ENCODE results near the gene HM13.

The HM13 gene

DNA sequence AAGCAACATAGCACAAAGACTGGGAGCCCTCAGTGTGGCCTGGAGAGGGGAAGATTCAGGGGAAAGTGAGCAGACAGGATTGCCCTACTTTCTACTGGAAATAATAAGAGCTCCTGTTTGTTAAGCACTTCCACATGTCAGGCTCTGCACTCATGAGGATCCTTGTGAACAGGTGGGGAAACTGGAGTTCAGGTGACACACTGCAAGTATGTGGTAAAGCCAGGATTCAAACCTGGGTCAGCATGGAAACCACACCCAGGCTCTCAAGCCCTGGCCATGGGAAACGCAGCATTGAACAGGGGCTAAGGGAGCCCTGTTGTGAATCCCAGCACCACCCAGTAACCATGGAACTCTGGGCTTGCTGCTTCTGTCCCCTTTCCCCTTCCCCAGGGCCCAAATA is 48.0 kb downstream of the HM13 start:
- Histone ChIP-seq H3K27me3 (ENCODE audit: insufficient read depth, low read length) (no peaks in the 10 kb centered on the region), H3K27ac (ENCODE audit: low read depth, low read length) (no peak overlapping the region; the same call in 1 of the 2 replicates), H3K36me3 (ENCODE audit: insufficient read depth, low read length) (peaks cover 57% of the 10 kb centered on the region), H3K4me1 (ENCODE audit: insufficient read depth, low read length) (peaks cover 16% of the 10 kb centered on the region), H3K9me3 (ENCODE audit: insufficient read depth, low read depth, low read length) (no peaks in the 10 kb centered on the region), H3K9ac (ENCODE audit: low read depth, low read length) (no peak overlapping the region), H3K4me3 (ENCODE audit: low read length) (no peak overlapping the region)
- WGBS, result 88% methylated on average over 1 of the region's 1 CpG

GRCh38 chr20:31564284-31564683 is 50.0 kb downstream of the HM13 start:
- H3K36me3 ChIP-seq (ENCODE audit: insufficient read depth, low read length), result peaks cover 57% of the 10 kb centered on the region
- H3K4me3 ChIP-seq (ENCODE audit: low read length), result no peak overlapping the region
- H3K9me3 ChIP-seq (ENCODE audit: insufficient read depth, low read depth, low read length), result no peaks in the 10 kb centered on the region
- H3K27me3 ChIP-seq (ENCODE audit: insufficient read depth, low read length), result no peaks in the 10 kb centered on the region
- peaks cover 24% of the 10 kb centered on the region for H3K4me1 ChIP-seq (ENCODE audit: insufficient read depth, low read length)
- H3K27ac ChIP-seq (ENCODE audit: low read depth, low read length), result no peak overlapping the region
- WGBS, result 95% methylated on average over 6 of the region's 6 CpGs
- no peak overlapping the region for H3K9ac ChIP-seq (ENCODE audit: low read depth, low read length)

DNA sequence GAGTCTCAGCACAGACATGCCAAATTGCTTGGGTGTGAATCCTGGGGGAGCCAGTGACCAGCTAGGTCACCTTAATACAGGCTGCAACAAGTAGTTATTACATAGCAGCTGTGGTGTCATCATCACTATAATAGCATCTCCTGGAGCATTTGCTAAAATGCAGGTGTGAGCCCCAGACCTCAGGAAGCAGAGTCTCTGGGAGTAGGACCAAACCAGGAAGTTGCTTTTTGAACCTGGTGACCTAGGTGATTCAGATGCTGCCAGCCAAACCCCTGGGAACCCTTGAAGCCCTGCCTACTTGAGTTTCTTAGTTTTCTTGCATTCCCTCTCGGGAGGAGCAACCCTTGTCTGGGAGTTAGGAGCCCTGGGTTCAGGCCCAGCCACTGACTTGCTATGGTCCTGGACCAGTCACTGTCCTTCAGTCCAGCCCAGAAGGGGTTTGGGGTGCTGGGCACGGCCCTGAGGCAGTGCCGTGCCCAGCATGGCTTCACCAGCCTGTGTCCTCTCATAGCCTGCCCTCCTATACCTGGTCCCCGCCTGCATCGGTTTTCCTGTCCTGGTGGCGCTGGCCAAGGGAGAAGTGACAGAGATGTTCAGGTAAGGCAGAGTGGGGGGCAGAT is 51.6 kb downstream of the HM13 start:
- Histone ChIP-seq H3K4me1 (ENCODE audit: insufficient read depth, low read length) (peaks cover 22% of the 10 kb centered on the region), H3K9ac (ENCODE audit: low read depth, low read length) (no peak overlapping the region), H3K36me3 (ENCODE audit: insufficient read depth, low read length) (peaks cover 54% of the 10 kb centered on the region), H3K27ac (ENCODE audit: low read depth, low read length) (no peak overlapping the region), H3K9me3 (ENCODE audit: insufficient read depth, low read depth, low read length) (no peaks in the 10 kb centered on the region), H3K27me3 (ENCODE audit: insufficient read depth, low read length) (no peaks in the 10 kb centered on the region), H3K4me3 (ENCODE audit: low read length) (no peak overlapping the region)
- 95% methylated on average over 6 of the region's 6 CpGs for WGBS

DNA sequence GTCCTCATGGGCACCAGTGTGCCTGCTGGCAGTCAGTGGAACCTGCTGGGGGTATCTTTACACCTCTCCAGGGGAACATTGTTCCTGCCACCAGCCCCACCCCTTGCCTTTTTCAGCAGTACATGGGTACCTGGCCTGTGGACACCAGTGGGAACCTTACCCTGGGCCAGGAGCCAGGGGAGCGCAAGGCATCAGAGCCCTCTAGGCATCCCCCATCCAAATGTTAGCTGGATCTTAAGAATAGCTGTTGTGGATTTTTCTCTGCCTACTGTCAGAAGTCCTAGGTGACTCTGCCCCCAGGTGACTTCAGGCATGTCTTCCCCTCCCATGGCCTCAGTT is 52.0 kb downstream of the HM13 start:
- H3K9me3 ChIP-seq (ENCODE audit: insufficient read depth, low read depth, low read length), result no peaks in the 10 kb centered on the region
- WGBS, result 100% methylated on average over 1 of the region's 1 CpG
- no peak overlapping the region for H3K4me3 ChIP-seq (ENCODE audit: low read length)
- H3K9ac ChIP-seq (ENCODE audit: low read depth, low read length), result no peak overlapping the region
- no peak overlapping the region for H3K27ac ChIP-seq (ENCODE audit: low read depth, low read length)
- H3K4me1 ChIP-seq (ENCODE audit: insufficient read depth, low read length), result peaks cover 22% of the 10 kb centered on the region
- peaks cover 49% of the 10 kb centered on the region for H3K36me3 ChIP-seq (ENCODE audit: insufficient read depth, low read length)
- H3K27me3 ChIP-seq (ENCODE audit: insufficient read depth, low read length), result no peaks in the 10 kb centered on the region

- no peaks in the 10 kb centered on the region for H3K27me3 ChIP-seq (ENCODE audit: insufficient read depth, low read length)
- WGBS, result 70% methylated on average over 12 of the region's 14 CpGs
- peaks cover 43% of the 10 kb centered on the region for H3K36me3 ChIP-seq (ENCODE audit: insufficient read depth, low read length)
- peaks cover 22% of the 10 kb centered on the region for H3K4me1 ChIP-seq (ENCODE audit: insufficient read depth, low read length)
- H3K4me3 ChIP-seq (ENCODE audit: low read length), result no peak overlapping the region
- no peak overlapping the region for H3K27ac ChIP-seq (ENCODE audit: low read depth, low read length)
- H3K9ac ChIP-seq (ENCODE audit: low read depth, low read length), result no peak overlapping the region
- H3K9me3 ChIP-seq (ENCODE audit: insufficient read depth, low read depth, low read length), result no peaks in the 10 kb centered on the region
Measured at GRCh38 chr20:31566658-31567379, 52.6 kb downstream of the HM13 start.

DNA sequence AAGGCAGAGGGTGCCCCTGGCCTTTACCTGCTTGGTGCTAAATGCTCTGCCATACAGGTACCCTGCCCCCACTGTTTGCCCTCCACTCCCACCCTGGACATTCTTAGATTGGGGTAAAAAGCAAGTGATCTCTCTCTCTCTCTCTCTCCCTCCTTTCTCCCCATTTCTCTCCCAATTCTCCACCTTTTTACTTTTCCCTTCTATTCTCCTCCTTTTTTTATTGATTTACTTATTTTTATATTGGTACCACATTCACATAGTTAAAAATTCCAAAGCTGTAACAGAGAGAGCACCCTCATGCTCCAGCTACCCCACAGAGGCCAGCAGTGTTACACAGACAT is 53.1 kb downstream of the HM13 start:
- H3K9ac ChIP-seq (ENCODE audit: low read depth, low read length), result no peak overlapping the region
- peaks cover 38% of the 10 kb centered on the region for H3K36me3 ChIP-seq (ENCODE audit: insufficient read depth, low read length)
- no peak overlapping the region for H3K27ac ChIP-seq (ENCODE audit: low read depth, low read length)
- no peak overlapping the region for H3K4me3 ChIP-seq (ENCODE audit: low read length)
- peaks cover 26% of the 10 kb centered on the region for H3K4me1 ChIP-seq (ENCODE audit: insufficient read depth, low read length)
- H3K27me3 ChIP-seq (ENCODE audit: insufficient read depth, low read length), result no peaks in the 10 kb centered on the region
- no peaks in the 10 kb centered on the region for H3K9me3 ChIP-seq (ENCODE audit: insufficient read depth, low read depth, low read length)

- peak overlapping the region; percentile 11; the same call in 1 of the 2 replicates for H3K27ac ChIP-seq (ENCODE audit: low read depth, low read length)
- H3K9me3 ChIP-seq (ENCODE audit: insufficient read depth, low read depth, low read length), result no peaks in the 10 kb centered on the region
- H3K4me3 ChIP-seq (ENCODE audit: low read length), result no peak overlapping the region
- 94% methylated on average over 21 of the region's 21 CpGs for WGBS
- peaks cover 31% of the 10 kb centered on the region for H3K4me1 ChIP-seq (ENCODE audit: insufficient read depth, low read length)
- H3K36me3 ChIP-seq (ENCODE audit: insufficient read depth, low read length), result peaks cover 32% of the 10 kb centered on the region
- no peaks in the 10 kb centered on the region for H3K27me3 ChIP-seq (ENCODE audit: insufficient read depth, low read length)
- H3K9ac ChIP-seq (ENCODE audit: low read depth, low read length), result no peak overlapping the region
Measured at GRCh38 chr20:31568041-31568731, 53.9 kb downstream of the HM13 start.

- Histone ChIP-seq H3K27ac (ENCODE audit: low read depth, low read length) (peak overlapping the region; percentile 35; the same call in 1 of the 2 replicates), H3K9ac (ENCODE audit: low read depth, low read length) (no peak overlapping the region), H3K27me3 (ENCODE audit: insufficient read depth, low read length) (no peaks in the 10 kb centered on the region), H3K4me1 (ENCODE audit: insufficient read depth, low read length) (peaks cover 34% of the 10 kb centered on the region), H3K9me3 (ENCODE audit: insufficient read depth, low read depth, low read length) (no peaks in the 10 kb centered on the region), H3K4me3 (ENCODE audit: low read length) (no peak overlapping the region), H3K36me3 (ENCODE audit: insufficient read depth, low read length) (peaks cover 27% of the 10 kb centered on the region)
- WGBS, result 87% methylated on average over 5 of the region's 5 CpGs
Measured at GRCh38 chr20:31568773-31569162, 54.5 kb downstream of the HM13 start.

GRCh38 chr20:31569163-31570020 is 55.1 kb downstream of the HM13 start:
- H3K9me3 ChIP-seq (ENCODE audit: insufficient read depth, low read depth, low read length), result no peaks in the 10 kb centered on the region
- H3K27ac ChIP-seq (ENCODE audit: low read depth, low read length), result peak overlapping the region; percentile 35
- 45% methylated on average over 9 of the region's 10 CpGs for WGBS
- H3K4me3 ChIP-seq (ENCODE audit: low read length), result no peak overlapping the region
- H3K27me3 ChIP-seq (ENCODE audit: insufficient read depth, low read length), result no peaks in the 10 kb centered on the region
- H3K9ac ChIP-seq (ENCODE audit: low read depth, low read length), result no peak overlapping the region
- H3K36me3 ChIP-seq (ENCODE audit: insufficient read depth, low read length), result peaks cover 21% of the 10 kb centered on the region
- peaks cover 34% of the 10 kb centered on the region for H3K4me1 ChIP-seq (ENCODE audit: insufficient read depth, low read length)

DNA sequence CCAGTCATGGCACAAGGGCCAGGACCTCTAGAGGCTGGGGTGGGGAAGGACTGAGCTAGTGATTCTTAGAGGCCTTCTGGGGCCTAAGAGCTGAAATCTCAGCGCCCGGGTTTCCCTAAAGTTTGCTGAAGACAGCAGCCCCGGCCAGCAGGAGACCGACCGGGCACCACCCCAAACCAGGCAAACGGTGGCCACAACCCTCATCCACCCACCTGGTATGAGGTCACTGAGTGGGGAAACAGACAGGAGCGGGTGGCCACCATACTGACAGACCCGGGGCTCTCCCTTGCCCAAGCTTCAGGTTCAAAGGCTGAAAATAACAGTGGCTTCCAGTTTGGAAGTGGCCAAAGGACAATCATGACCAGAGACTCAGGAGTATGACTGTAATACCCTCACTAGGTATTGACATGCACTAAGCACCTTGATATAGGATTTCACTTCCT is 55.8 kb downstream of the HM13 start:
- no peak overlapping the region for H3K4me3 ChIP-seq (ENCODE audit: low read length)
- H3K27ac ChIP-seq (ENCODE audit: low read depth, low read length), result peak overlapping the region; percentile 26; the same call in 1 of the 2 replicates
- no peak overlapping the region for H3K9ac ChIP-seq (ENCODE audit: low read depth, low read length)
- no peaks in the 10 kb centered on the region for H3K27me3 ChIP-seq (ENCODE audit: insufficient read depth, low read length)
- WGBS, result 94% methylated on average over 8 of the region's 8 CpGs
- no peaks in the 10 kb centered on the region for H3K9me3 ChIP-seq (ENCODE audit: insufficient read depth, low read depth, low read length)
- H3K36me3 ChIP-seq (ENCODE audit: insufficient read depth, low read length), result peaks cover 18% of the 10 kb centered on the region
- H3K4me1 ChIP-seq (ENCODE audit: insufficient read depth, low read length), result peaks cover 34% of the 10 kb centered on the region

Data from HUES64 (cell line).